ENCODE measurements around the gene AKIP1.

The AKIP1 gene

GRCh38 chr11:8914661-8915018 lies 3.7 kb downstream of the AKIP1 start:
- Histone ChIP-seq H3K36me3 (ENCODE audit: control insufficient read depth in 1 of 2, insufficient read depth in 2 of 2, low read depth in 1 of 2, low read length in 2 of 2) (peaks cover 3 to 50% of the 10 kb centered on the region in 2 experiments), H3K4me1 (ENCODE audit: control insufficient read depth, insufficient read depth, low read depth, low read length) (peaks cover 16% of the 10 kb centered on the region), H2BK15ac (ENCODE audit: low read depth, poor library complexity, severe bottlenecking) (no peak overlapping the region), H3K14ac (ENCODE audit: low read length in 2 of 2) (no peak overlapping the region), H3K18ac (ENCODE audit: low read depth in 1 of 2, low read length in 2 of 2) (no peak overlapping the region), H4K91ac (ENCODE audit: low read length) (no peak overlapping the region), H3K27ac (ENCODE audit: low read length, poor library complexity, severe bottlenecking) (no peak overlapping the region), H3K9ac (ENCODE audit: low read length) (peak overlapping the region; percentile 84), H2BK120ac (ENCODE audit: low read depth, low read length) (no peak overlapping the region), H3K4me3 (ENCODE audit: insufficient read depth in 1 of 2, low read depth in 1 of 2, low read length in 2 of 2) (peak overlapping the region in 1 of 2 experiments; percentile 57), H2BK12ac (ENCODE audit: low read length in 2 of 2) (peak overlapping the region in 1 of 2 experiments; percentile 49), H2AFZ (ENCODE audit: low read depth, low read length) (no peak overlapping the region), H2BK5ac (ENCODE audit: low read depth, low read length, poor library complexity, severe bottlenecking) (no peak overlapping the region), H4K8ac (ENCODE audit: low read length) (no peak overlapping the region), H3K27me3 (ENCODE audit: control insufficient read depth in 1 of 2, insufficient read depth in 1 of 2, low read length in 2 of 2) (no peaks in the 10 kb centered on the region), H3K4ac (ENCODE audit: low read depth in 1 of 2, low read length in 2 of 2) (no peak overlapping the region), H3K79me1 (replicated peaks; ENCODE audit: low read length, poor library complexity, severe bottlenecking) (peaks cover 6% of the 10 kb centered on the region), H3K23ac (ENCODE audit: low read length in 2 of 2) (no peak overlapping the region), H3K9me3 (ENCODE audit: control insufficient read depth, low read length) (no peaks in the 10 kb centered on the region), H3K4me2 (ENCODE audit: low read length, poor library complexity, severe bottlenecking) (no peak overlapping the region), H2AK5ac (ENCODE audit: low read length, severe bottlenecking) (no peak overlapping the region)
- WGBS: 92% methylated on average over 4 of the region's 4 CpGs
- no peak for DNase-seq

- peaks cover 7% of the 10 kb centered on the region for H3K79me1 ChIP-seq (replicated peaks; ENCODE audit: low read length, poor library complexity, severe bottlenecking)
- no peak overlapping the region for H2BK15ac ChIP-seq (ENCODE audit: low read depth, poor library complexity, severe bottlenecking)
- 26% methylated on average over 4 of the region's 5 CpGs for WGBS
- peak overlapping the region; percentile 98 for H3K27ac ChIP-seq (ENCODE audit: low read length, poor library complexity, severe bottlenecking)
- H4K8ac ChIP-seq (ENCODE audit: low read length): no peak overlapping the region
- no peak overlapping the region for H2BK120ac ChIP-seq (ENCODE audit: low read depth, low read length)
- no peak overlapping the region for H2AK5ac ChIP-seq (ENCODE audit: low read length, severe bottlenecking)
- H3K36me3 ChIP-seq (ENCODE audit: control insufficient read depth in 1 of 2, insufficient read depth in 2 of 2, low read depth in 1 of 2, low read length in 2 of 2): peaks cover 16 to 76% of the 10 kb centered on the region in 2 experiments
- peak overlapping the region; percentile 75 for H3K9ac ChIP-seq (ENCODE audit: low read length)
- H3K4me2 ChIP-seq (ENCODE audit: low read length, poor library complexity, severe bottlenecking): peak overlapping the region; percentile 49
- H2AFZ ChIP-seq (ENCODE audit: low read depth, low read length): no peak overlapping the region
- H3K4me3 ChIP-seq (ENCODE audit: insufficient read depth in 1 of 2, low read depth in 1 of 2, low read length in 2 of 2): peak overlapping the region in 1 of 2 experiments; percentile 45
- no peaks in the 10 kb centered on the region for H3K27me3 ChIP-seq (ENCODE audit: control insufficient read depth in 1 of 2, insufficient read depth in 1 of 2, low read length in 2 of 2)
- H2BK5ac ChIP-seq (ENCODE audit: low read depth, low read length, poor library complexity, severe bottlenecking): peak overlapping the region; percentile 48
- DNase-seq: peak; percentile 77
- H2BK12ac ChIP-seq (ENCODE audit: low read length in 2 of 2): peak overlapping the region in 1 of 2 experiments; percentile 38
- no peak overlapping the region for H3K23ac ChIP-seq (ENCODE audit: low read length in 2 of 2)
- H3K9me3 ChIP-seq (ENCODE audit: control insufficient read depth, low read length): no peaks in the 10 kb centered on the region
- H3K4ac ChIP-seq (ENCODE audit: low read depth in 1 of 2, low read length in 2 of 2): peak overlapping the region in 1 of 2 experiments; percentile 73
- no peak overlapping the region for H4K91ac ChIP-seq (ENCODE audit: low read length)
- peaks cover 10% of the 10 kb centered on the region for H3K4me1 ChIP-seq (ENCODE audit: control insufficient read depth, insufficient read depth, low read depth, low read length)
- H3K14ac ChIP-seq (ENCODE audit: low read length in 2 of 2): no peak overlapping the region
- no peak overlapping the region for H3K18ac ChIP-seq (ENCODE audit: low read depth in 1 of 2, low read length in 2 of 2)
Measured at GRCh38 chr11:8917157-8917825, 6.3 kb downstream of the AKIP1 start.

- Histone ChIP-seq H3K27me3 (ENCODE audit: control insufficient read depth in 1 of 2, insufficient read depth in 1 of 2, low read length in 2 of 2) (no peaks in the 10 kb centered on the region), H2BK120ac (ENCODE audit: low read depth, low read length) (no peak overlapping the region), H2BK5ac (ENCODE audit: low read depth, low read length, poor library complexity, severe bottlenecking) (no peak overlapping the region), H4K8ac (ENCODE audit: low read length) (no peak overlapping the region), H2BK15ac (ENCODE audit: low read depth, poor library complexity, severe bottlenecking) (no peak overlapping the region), H2AK5ac (ENCODE audit: low read length, severe bottlenecking) (no peak overlapping the region), H3K79me1 (replicated peaks; ENCODE audit: low read length, poor library complexity, severe bottlenecking) (peaks cover 3% of the 10 kb centered on the region), H3K4me2 (ENCODE audit: low read length, poor library complexity, severe bottlenecking) (no peak overlapping the region), H3K9ac (ENCODE audit: low read length) (no peak overlapping the region), H3K9me3 (ENCODE audit: control insufficient read depth, low read length) (no peaks in the 10 kb centered on the region), H2BK12ac (ENCODE audit: low read length in 2 of 2) (no peak overlapping the region), H3K14ac (ENCODE audit: low read length in 2 of 2) (no peak overlapping the region), H4K91ac (ENCODE audit: low read length) (no peak overlapping the region), H3K18ac (ENCODE audit: low read depth in 1 of 2, low read length in 2 of 2) (no peak overlapping the region), H3K23ac (ENCODE audit: low read length in 2 of 2) (no peak overlapping the region), H2AFZ (ENCODE audit: low read depth, low read length) (no peak overlapping the region), H3K36me3 (ENCODE audit: control insufficient read depth in 1 of 2, insufficient read depth in 2 of 2, low read depth in 1 of 2, low read length in 2 of 2) (peaks cover 34 to 68% of the 10 kb centered on the region in 2 experiments), H3K4me1 (ENCODE audit: control insufficient read depth, insufficient read depth, low read depth, low read length) (peaks cover 3% of the 10 kb centered on the region), H3K4me3 (ENCODE audit: insufficient read depth in 1 of 2, low read depth in 1 of 2, low read length in 2 of 2) (no peak overlapping the region), H3K27ac (ENCODE audit: low read length, poor library complexity, severe bottlenecking) (no peak overlapping the region), H3K4ac (ENCODE audit: low read depth in 1 of 2, low read length in 2 of 2) (no peak overlapping the region)
- WGBS: 100% methylated on average over 4 of the region's 5 CpGs
- DNase-seq: no peak
Measured at GRCh38 chr11:8922691-8923090, 11.7 kb downstream of the AKIP1 start.

- Histone ChIP-seq H2AFZ (ENCODE audit: low read depth, low read length) (no peak overlapping the region), H3K9ac (ENCODE audit: low read length) (no peak overlapping the region), H3K4me2 (ENCODE audit: low read length, poor library complexity, severe bottlenecking) (no peak overlapping the region), H3K18ac (ENCODE audit: low read depth in 1 of 2, low read length in 2 of 2) (no peak overlapping the region), H3K23ac (ENCODE audit: low read length in 2 of 2) (no peak overlapping the region), H2AK5ac (ENCODE audit: low read length, severe bottlenecking) (no peak overlapping the region), H3K4me1 (ENCODE audit: control insufficient read depth, insufficient read depth, low read depth, low read length) (peaks cover 2% of the 10 kb centered on the region), H2BK5ac (ENCODE audit: low read depth, low read length, poor library complexity, severe bottlenecking) (no peak overlapping the region), H2BK15ac (ENCODE audit: low read depth, poor library complexity, severe bottlenecking) (no peak overlapping the region), H3K36me3 (ENCODE audit: control insufficient read depth in 1 of 2, insufficient read depth in 2 of 2, low read depth in 1 of 2, low read length in 2 of 2) (peaks cover 25 to 40% of the 10 kb centered on the region in 2 experiments), H3K27me3 (ENCODE audit: control insufficient read depth in 1 of 2, insufficient read depth in 1 of 2, low read length in 2 of 2) (no peaks in the 10 kb centered on the region), H3K79me1 (replicated peaks; ENCODE audit: low read length, poor library complexity, severe bottlenecking) (no peaks in the 10 kb centered on the region), H2BK120ac (ENCODE audit: low read depth, low read length) (no peak overlapping the region), H3K4ac (ENCODE audit: low read depth in 1 of 2, low read length in 2 of 2) (no peak overlapping the region), H2BK12ac (ENCODE audit: low read length in 2 of 2) (no peak overlapping the region), H4K8ac (ENCODE audit: low read length) (no peak overlapping the region), H3K4me3 (ENCODE audit: insufficient read depth in 1 of 2, low read depth in 1 of 2, low read length in 2 of 2) (no peak overlapping the region), H4K91ac (ENCODE audit: low read length) (no peak overlapping the region), H3K27ac (ENCODE audit: low read length, poor library complexity, severe bottlenecking) (no peak overlapping the region), H3K9me3 (ENCODE audit: control insufficient read depth, low read length) (no peaks in the 10 kb centered on the region), H3K14ac (ENCODE audit: low read length in 2 of 2) (no peak overlapping the region)
- DNase-seq: no peak
- WGBS: 100% methylated on average over 5 of the region's 5 CpGs
Measured at GRCh38 chr11:8925711-8926110, 14.7 kb downstream of the AKIP1 start.
